ENCODE results near the gene TESPA1.

TESPA1 gene

DNA sequence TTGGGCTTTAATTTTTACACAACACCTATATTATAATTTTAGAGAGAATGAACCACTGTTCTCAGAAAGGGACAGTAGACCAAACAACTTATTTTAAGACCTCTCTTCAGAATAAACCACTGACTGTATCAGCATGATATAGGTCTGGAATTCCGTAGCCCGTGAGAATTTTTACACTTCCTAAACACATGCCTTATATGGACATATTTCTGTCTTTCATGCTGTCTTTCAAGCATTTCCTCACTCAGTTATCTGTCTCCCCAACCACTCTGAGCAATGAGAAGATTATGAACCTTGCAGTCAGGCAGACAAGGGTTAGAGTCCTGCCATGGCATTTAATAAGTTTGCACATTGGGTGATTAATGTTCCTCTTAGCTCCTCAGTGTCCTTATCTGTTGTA is 17.8 kb upstream of the TESPA1 start:
- TF ChIP-seq, protein P1, sequence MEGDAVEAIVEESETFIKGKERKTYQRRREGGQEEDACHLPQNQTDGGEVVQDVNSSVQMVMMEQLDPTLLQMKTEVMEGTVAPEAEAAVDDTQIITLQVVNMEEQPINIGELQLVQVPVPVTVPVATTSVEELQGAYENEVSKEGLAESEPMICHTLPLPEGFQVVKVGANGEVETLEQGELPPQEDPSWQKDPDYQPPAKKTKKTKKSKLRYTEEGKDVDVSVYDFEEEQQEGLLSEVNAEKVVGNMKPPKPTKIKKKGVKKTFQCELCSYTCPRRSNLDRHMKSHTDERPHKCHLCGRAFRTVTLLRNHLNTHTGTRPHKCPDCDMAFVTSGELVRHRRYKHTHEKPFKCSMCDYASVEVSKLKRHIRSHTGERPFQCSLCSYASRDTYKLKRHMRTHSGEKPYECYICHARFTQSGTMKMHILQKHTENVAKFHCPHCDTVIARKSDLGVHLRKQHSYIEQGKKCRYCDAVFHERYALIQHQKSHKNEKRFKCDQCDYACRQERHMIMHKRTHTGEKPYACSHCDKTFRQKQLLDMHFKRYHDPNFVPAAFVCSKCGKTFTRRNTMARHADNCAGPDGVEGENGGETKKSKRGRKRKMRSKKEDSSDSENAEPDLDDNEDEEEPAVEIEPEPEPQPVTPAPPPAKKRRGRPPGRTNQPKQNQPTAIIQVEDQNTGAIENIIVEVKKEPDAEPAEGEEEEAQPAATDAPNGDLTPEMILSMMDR (IDR thresholded peaks at IDR 0.05; ENCODE audit: low read depth, low read length) = no peak
- no peak for DNase-seq (ENCODE audit: extremely low read depth, low read depth)

DNA sequence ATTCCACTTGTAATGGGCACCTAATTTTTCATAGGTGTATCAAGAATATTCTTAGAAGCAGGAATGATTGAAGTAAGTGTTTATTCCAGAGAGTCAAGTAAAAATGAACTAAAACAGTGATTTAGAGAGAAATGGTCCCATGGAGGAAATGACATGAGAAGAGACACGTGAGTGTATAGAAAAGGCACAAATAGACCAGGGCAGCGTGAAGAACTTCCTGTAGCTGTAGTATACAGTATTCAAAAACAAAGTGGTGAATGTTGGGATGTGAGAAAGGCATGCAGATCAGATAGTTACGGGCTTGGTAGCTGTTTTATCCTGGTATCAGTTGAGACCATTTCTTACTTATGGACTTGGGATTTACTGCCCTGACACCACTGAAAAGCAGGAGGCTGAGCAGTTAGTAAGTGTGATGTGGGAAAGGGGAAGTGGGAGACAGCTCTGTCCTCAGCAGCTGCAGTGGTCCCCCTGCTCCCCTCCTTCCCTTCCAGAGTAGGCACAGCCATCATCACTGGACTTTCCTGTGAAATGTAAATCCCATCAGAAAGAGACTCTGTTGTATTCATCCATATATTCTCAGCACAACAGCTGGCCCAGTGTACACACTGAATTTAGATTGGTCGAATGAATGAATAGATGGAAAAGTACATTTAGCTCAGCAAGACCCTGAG is 16.8 kb upstream of the TESPA1 start:
- DNase-seq (ENCODE audit: extremely low read depth, low read depth) = no peak
- TF ChIP-seq, protein P1 (IDR thresholded peaks at IDR 0.05; ENCODE audit: low read depth, low read length) = no peak

DNA sequence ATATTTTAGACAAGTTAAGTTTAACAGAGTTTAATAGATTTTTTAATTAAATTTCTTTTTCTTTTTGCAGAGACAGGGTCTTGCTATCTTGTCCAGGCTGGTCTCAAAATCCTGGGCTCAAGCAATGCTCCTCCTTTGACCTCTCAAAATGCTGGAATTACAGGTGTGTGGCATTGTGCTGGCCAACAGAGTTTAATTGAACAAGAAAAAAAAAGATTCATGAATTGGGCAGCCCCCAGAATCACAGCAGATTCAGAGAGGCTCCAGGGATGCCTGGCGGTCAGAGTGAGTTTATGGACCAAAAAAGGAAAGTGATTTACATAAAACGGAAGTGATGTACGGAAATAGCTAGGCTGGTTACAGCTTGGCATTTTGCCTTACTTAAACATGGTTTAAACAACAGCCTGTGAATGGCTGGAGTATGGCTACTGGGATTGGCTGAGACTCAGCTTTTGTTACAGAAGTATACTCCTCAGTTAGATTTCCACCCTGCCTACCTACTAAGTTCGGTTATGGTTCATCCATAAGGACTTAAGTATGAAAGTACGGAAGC is 14.5 kb upstream of the TESPA1 start:
- no peak for DNase-seq (ENCODE audit: extremely low read depth, low read depth)
- TF ChIP-seq, protein P1 (IDR thresholded peaks at IDR 0.05; ENCODE audit: low read depth, low read length) = no peak

DNA sequence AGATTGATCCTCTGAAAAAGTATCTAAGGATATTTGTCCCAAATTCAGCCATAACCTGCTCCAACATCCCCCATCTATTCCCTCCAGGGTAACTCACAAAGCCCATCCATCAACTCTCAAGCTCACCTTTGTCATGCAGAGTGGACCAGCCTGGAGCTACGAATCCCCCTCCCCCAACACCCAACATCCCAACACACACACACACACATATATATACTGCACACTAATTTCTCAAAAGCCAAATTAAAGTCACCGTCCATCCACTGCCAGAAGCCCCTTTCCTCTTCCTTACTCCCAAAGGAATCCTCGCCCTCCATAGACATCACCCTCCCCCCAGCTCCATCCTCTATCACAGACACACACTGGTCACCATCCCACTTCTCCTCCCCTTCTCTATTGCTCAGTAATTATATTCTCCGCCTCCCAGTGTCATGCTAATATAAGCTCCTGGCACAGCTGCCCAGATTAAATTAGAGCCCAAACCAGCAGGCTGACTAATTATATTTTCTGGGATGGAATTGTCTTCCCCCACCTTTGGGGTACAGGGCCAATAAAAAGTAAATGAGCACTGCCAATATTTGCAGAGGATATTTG is 13.5 kb upstream of the TESPA1 start:
- DNase-seq (ENCODE audit: extremely low read depth, low read depth) = no peak
- TF ChIP-seq, protein P1 (IDR thresholded peaks at IDR 0.05; ENCODE audit: low read depth, low read length) = no peak

DNA sequence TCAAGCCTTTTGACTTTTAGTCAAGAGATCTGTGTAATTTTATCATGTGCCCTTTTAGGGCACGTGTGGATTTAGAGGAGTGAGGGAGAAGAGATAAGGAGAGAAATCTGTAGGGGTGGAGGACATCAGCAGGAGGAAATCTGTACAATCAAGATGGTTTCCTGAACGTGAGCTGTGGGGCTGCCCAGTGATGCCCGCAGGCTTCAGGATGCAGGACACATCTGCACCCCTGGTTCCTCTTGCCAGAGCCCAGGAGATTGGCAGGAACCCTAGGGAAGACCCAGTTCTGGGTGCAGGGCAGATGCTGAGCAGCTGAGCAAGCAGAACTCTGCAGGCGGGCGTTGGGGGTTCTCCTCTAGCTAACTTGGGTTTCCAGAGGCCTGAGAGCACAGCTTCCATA is 11.6 kb upstream of the TESPA1 start:
- TF ChIP-seq, protein P1 (IDR thresholded peaks at IDR 0.05; ENCODE audit: low read depth, low read length) = no peak
- DNase-seq (ENCODE audit: extremely low read depth, low read depth) = no peak

DNA sequence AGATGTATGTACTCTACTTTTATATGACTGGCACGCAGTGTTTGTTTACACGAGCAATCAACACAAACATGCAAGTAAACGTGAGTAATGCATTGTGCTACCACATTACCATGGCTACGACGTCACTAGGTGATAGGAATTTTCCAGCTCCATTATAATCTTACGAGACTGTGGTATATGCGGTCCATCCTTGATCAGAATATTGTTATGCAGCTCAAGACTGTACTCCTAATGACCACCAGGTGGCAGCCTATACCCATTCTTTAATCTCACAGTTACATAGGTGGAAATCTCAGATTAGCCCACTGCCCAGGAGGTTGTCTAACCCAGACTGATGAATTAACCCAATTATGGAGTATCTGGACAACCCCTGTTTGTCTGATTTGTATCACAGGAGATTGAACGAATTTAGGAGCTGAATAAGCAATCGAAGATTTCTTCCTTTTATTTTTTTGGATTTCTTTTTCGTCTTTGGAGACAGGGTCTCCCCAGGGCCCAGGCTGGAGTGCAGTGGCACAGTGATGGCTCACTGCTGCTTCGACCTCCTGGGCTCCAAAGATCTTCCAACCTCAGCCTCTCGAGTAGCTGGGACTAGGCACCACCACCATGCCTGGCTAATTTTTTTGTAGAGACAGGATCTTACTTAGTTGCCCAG is 8.7 kb upstream of the TESPA1 start:
- TF ChIP-seq, protein P1 (IDR thresholded peaks at IDR 0.05; ENCODE audit: low read depth, low read length) = peak; percentile 81
- DNase-seq (ENCODE audit: extremely low read depth, low read depth) = peak; percentile 20

DNA sequence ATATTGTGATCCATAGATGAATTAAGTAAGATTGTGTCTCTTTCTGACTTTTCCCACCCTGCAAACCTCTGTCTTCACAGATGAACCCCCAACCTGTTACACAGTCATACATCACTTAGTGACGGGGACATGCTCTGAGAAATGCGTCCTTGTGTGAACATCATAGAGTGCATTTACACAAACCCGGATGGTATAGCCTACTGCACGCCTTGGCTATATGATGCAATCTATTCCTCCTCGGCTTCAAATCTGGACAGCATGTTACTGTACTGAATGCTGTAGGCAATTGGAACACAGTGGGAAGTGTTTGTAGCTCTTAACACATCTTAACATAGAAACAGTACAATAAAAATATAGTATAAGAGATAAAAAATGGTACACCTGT is 7.4 kb upstream of the TESPA1 start:
- no peak for DNase-seq (ENCODE audit: extremely low read depth, low read depth)
- TF ChIP-seq, protein P1 (IDR thresholded peaks at IDR 0.05; ENCODE audit: low read depth, low read length) = no peak
